GM23248 (cell line): ENCODE measurements around the gene FARP1. TPM values are rescaled to one million over a fixed set of nuclear protein-coding genes. Genes with fewer than 3 reads are reported as not detected.

Source experiments
- DNase-seq: peaks from one replicate; pipeline ENCODE4 v3.0.0-alpha.2; 2015
- H2AFZ ChIP-seq: fragments of 200-600 bp; sonication (generic); 2 replicates; pipeline ENCODE4 v1.6.1; 2016; ENCODE audit warnings: antibody characterized with exemption
- H3F3A ChIP-seq: fragments of 200-600 bp; sonication (generic); 2 replicates; pipeline ENCODE4 v1.6.1; 2016; ENCODE audit warnings: mild to moderate bottlenecking, antibody characterized with exemption, mixed run types; ENCODE audit not compliant: insufficient read depth
- H3K27ac ChIP-seq: fragments of 200-600 bp; sonication (generic); 2 replicates; pipeline ENCODE4 v1.5.1; 2016; ENCODE audit warnings: mild to moderate bottlenecking
- H3K27me3 ChIP-seq: fragments of 200-600 bp; sonication (generic); replicated peaks from 2 replicates; pipeline ENCODE4 v1.6.1; 2016; ENCODE audit warnings: mild to moderate bottlenecking; ENCODE audit not compliant: insufficient read depth
- H3K36me3 ChIP-seq: fragments of 200-600 bp; sonication (generic); 2 replicates; pipeline ENCODE4 v1.6.1; 2016; ENCODE audit warnings: low read depth, mild to moderate bottlenecking
- H3K4me1 ChIP-seq: fragments of 200-600 bp; sonication (generic); 2 replicates; pipeline ENCODE4 v1.6.1; 2016; ENCODE audit warnings: mild to moderate bottlenecking; ENCODE audit not compliant: insufficient read depth
- H3K4me2 ChIP-seq: fragments of 200-600 bp; sonication (generic); one replicate; pipeline ENCODE4 v1.6.1; 2016; ENCODE audit warnings: mild to moderate bottlenecking; ENCODE audit not compliant: unreplicated experiment
- H3K4me3 ChIP-seq: fragments of 200-600 bp; sonication (generic); 2 replicates; pipeline ENCODE4 v1.5.1; 2016; ENCODE audit warnings: mild to moderate bottlenecking
- H3K79me2 ChIP-seq: fragments of 200-600 bp; sonication (generic); 2 replicates; pipeline ENCODE4 v1.6.1; 2016; ENCODE audit warnings: mild to moderate bottlenecking; ENCODE audit not compliant: insufficient read depth
- H3K9ac ChIP-seq: fragments of 200-600 bp; sonication (generic); 2 replicates; pipeline ENCODE4 v1.6.1; 2016; ENCODE audit warnings: mild to moderate bottlenecking
- H3K9me2 ChIP-seq: fragments of 200-600 bp; sonication (generic); 2 replicates; pipeline ENCODE4 v1.6.1; 2016; ENCODE audit warnings: mixed run types, mild to moderate bottlenecking, moderate library complexity; ENCODE audit not compliant: insufficient read depth
- H3K9me3 ChIP-seq: fragments of 200-600 bp; sonication (generic); one replicate; pipeline ENCODE4 v1.6.1; 2017; ENCODE audit warnings: low read depth
- H4K20me1 ChIP-seq: fragments of 200-600 bp; sonication (generic); 2 replicates; pipeline ENCODE4 v1.6.0; 2016; ENCODE audit not compliant: insufficient read depth
- EZH2 ChIP-seq: fragments of 200-600 bp; sonication (generic); IDR thresholded peaks from 2 replicates; pipeline ENCODE4 v1.6.1; 2018; ENCODE audit warnings: antibody characterized with exemption, mild to moderate bottlenecking; ENCODE audit not compliant: insufficient read depth, poor library complexity, severe bottlenecking
- EZH2phosphoT487 ChIP-seq: fragments of 200-600 bp; sonication (generic); IDR thresholded peaks from 2 replicates; pipeline ENCODE4 v1.6.1; 2018; ENCODE audit warnings: antibody characterized with exemption, moderate library complexity, mild to moderate bottlenecking, low read depth; ENCODE audit not compliant: insufficient read depth
- WGBS, 2 experiments: methylation state at CpG; one replicate each; pipeline ENCODE4 v1.1.6; 2015 to 2017; ENCODE audit warnings: low lambda C conversion rate in 2 of 2, low coverage in 1 of 2; ENCODE audit errors: missing lambda C conversion rate in 2 of 2; 5-methylcytosine and 5-hydroxymethylcytosine counted together
- in situ Hi-C: fragments of 300-500 bp; cut with MboI; formaldehyde crosslinking; loops from 2 replicates; pipeline ENCODE4 v1.15.0; 2020
- polyA plus RNA-seq: library from polyadenylated mRNA; unstranded; fragments of >200 nt; fragmentation: Nextera tagmentation; extraction: Ambion mirVana; gene quantifications from 2 replicates; pipeline ENCODE4 v1.2.1, GENCODE V29; 2016
- total RNA-seq: library from RNA; depleted of rRNA; stranded (reverse); fragments of >200 nt; shearing (Covaris generic); gene quantifications from 2 replicates; pipeline ENCODE4 v1.2.3, GENCODE V29; 2014

Gene FARP1
- total and polyA plus RNA-seq, 2 experiments from 2014 or later, result 53.7 to 56.6 TPM

DNA sequence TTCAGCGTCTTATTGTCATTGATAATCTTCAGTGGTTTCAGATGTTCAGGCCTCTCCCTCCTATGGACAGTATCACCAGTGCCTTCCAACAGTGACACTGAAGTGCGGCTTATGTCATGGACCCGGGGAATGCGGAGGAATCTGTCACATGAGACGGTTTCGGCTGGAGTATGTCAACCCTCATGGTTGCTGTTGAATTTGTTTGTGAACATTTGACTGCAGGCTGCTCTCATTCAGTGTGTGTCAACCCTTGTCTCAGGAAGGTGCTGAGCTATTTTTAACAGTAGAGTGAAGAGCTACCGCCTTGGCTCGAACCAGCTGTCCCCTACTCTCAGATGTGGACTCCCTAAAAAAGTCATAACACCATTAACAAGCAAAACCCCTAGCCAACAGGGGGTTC lies 173.0 kb downstream of the FARP1 start:
- H3K4me2 ChIP-seq, result no peak overlapping the region
- TF ChIP-seq EZH2phosphoT487 (no peak), EZH2 (no peak)
- H3F3A ChIP-seq, result no peaks in the 10 kb centered on the region
- H3K27ac ChIP-seq, result no peak overlapping the region
- no peaks in the 10 kb centered on the region for H3K36me3 ChIP-seq
- no peak for DNase-seq
- no peaks in the 10 kb centered on the region for H4K20me1 ChIP-seq
- in situ Hi-C loops, result no loop called here
- no peaks in the 10 kb centered on the region for H3K9me3 ChIP-seq
- no peak overlapping the region for H3K9ac ChIP-seq
- no peak overlapping the region for H3K4me3 ChIP-seq
- H3K4me1 ChIP-seq, result no peaks in the 10 kb centered on the region
- peaks cover 56% of the 10 kb centered on the region for H3K79me2 ChIP-seq
- WGBS, 2 experiments, result 78 to 79% methylated on average over 8 of the region's 8 CpGs
- H3K27me3 ChIP-seq, result no peaks in the 10 kb centered on the region
- H3K9me2 ChIP-seq, result no peaks in the 10 kb centered on the region
- H2AFZ ChIP-seq, result no peak overlapping the region

DNA sequence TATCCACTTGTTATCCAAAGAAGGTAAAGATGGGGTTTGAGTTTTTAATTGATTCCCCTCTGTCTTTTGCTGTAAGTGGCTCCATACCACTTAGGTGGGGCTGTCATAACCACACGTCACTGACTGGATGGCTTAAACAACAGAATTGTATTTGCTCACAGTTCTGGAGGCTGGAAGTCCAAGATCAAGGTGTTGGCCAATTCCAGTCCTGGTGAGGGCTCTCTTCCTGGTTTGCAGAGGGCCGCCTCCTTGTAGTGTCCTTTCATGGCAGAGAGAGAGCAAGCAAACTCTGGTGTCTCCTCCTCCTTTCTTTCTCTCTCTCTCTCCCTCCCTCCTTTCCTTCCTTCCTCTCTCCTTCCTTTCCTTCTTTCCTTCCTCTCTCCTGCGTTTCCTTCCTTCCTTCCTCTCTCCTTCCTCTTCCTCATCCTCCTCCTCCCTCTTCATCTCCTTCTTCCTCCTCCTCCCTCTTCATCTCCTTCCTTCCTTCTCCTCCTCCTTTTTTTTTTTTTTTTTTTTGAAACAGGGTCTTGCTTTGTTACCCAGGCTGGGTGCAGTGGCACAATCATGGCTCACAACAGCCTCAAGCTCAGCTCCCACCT lies 174.8 kb downstream of the FARP1 start:
- Histone ChIP-seq H3K4me3 (no peak overlapping the region), H4K20me1 (no peaks in the 10 kb centered on the region), H3K36me3 (no peaks in the 10 kb centered on the region), H3K9ac (no peak overlapping the region), H3K4me2 (no peak overlapping the region), H3K27ac (no peak overlapping the region), H2AFZ (no peak overlapping the region), H3K27me3 (no peaks in the 10 kb centered on the region), H3F3A (no peaks in the 10 kb centered on the region), H3K9me2 (no peaks in the 10 kb centered on the region), H3K9me3 (no peaks in the 10 kb centered on the region), H3K79me2 (peaks cover 66% of the 10 kb centered on the region), H3K4me1 (no peaks in the 10 kb centered on the region)
- 99 to 100% methylated on average over 3 of the region's 3 CpGs for WGBS, 2 experiments
- DNase-seq, result no peak
- in situ Hi-C loops, result no loop called here
- TF ChIP-seq EZH2, result no peak
- no peak for TF ChIP-seq EZH2phosphoT487

DNA sequence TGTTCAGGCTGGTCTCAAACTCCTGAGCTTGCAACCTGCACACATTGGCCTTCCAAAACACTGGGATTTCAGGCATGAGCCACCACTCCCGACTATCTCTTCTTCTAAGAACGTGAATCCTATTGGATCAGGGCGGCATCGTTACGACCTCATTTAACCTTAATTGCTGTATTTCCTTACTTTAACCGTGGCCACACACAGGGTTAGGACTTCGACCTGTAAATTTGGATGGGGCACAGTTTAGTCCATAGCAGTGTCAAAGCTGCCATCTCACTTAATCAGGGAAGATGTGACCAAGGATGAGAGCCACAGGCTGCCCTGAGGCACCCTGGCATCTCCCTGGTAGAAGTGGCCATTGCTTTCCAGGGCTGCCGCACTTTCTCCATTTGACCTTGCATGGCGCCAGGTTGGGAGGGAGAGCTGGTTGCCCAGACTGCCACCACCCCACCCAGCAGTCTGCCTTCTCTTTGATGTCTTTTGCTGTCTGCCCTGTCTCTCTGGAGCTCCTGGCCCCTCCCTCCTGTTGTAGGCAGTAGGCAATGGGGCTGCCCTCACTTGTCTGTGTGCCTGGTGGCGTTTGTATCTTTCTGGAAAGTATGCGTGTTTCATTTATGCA lies 175.5 kb downstream of the FARP1 start:
- H3K27ac ChIP-seq, result no peak overlapping the region
- no peaks in the 10 kb centered on the region for H3K36me3 ChIP-seq
- no peak overlapping the region for H3K4me3 ChIP-seq
- 96 to 97% methylated on average over 11 of the region's 11 CpGs for WGBS, 2 experiments
- H2AFZ ChIP-seq, result no peak overlapping the region
- no peaks in the 10 kb centered on the region for H3K9me3 ChIP-seq
- in situ Hi-C loops, result no loop called here
- DNase-seq, result no peak
- no peaks in the 10 kb centered on the region for H3K4me1 ChIP-seq
- no peaks in the 10 kb centered on the region for H3K9me2 ChIP-seq
- H4K20me1 ChIP-seq, result no peaks in the 10 kb centered on the region
- TF ChIP-seq EZH2phosphoT487, result no peak
- TF ChIP-seq EZH2, result no peak
- peaks cover 73% of the 10 kb centered on the region for H3K79me2 ChIP-seq
- H3K9ac ChIP-seq, result no peak overlapping the region
- H3K27me3 ChIP-seq, result no peaks in the 10 kb centered on the region
- H3K4me2 ChIP-seq, result no peak overlapping the region
- H3F3A ChIP-seq, result no peaks in the 10 kb centered on the region

DNA sequence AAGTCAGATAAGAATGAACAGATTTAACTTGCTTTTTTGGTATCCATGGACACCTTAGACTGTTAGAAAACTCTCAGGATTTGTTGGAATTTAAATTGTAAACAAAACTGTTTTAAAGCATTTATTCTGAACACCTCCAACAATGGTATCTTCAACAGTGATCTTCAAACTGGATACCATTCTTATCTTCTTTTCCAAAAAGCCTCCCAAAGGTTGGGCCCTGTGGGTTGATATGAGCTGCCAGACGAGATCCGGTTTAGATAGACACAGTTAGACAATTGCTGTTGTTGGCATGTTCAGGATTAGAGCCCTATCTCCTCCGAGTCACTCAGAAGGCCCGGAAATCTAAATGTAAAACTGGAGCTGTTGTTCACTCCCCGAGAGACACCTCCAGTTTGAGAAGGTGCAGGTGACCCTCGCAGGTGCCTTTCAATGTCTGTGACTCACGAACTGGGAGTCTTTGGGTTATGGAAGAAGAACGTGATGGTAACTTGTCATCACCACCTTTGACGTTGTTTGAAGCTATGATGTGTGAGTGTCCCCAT lies 177.7 kb downstream of the FARP1 start:
- WGBS, 2 experiments, result 96 to 98% methylated on average over 8 to 9 of the region's 9 CpGs

More for the DNA sequence above, 177.7 kb downstream of the FARP1 start:
- no peaks in the 10 kb centered on the region for H4K20me1 ChIP-seq
- H3K36me3 ChIP-seq, result no peaks in the 10 kb centered on the region
- TF ChIP-seq EZH2phosphoT487 (no peak), EZH2 (no peak)
- in situ Hi-C loops, result no loop called here
- H3K27ac ChIP-seq, result no peak overlapping the region
- no peaks in the 10 kb centered on the region for H3K27me3 ChIP-seq
- no peak overlapping the region for H3K9ac ChIP-seq
- no peaks in the 10 kb centered on the region for H3K9me3 ChIP-seq
- H3K9me2 ChIP-seq, result no peaks in the 10 kb centered on the region
- H3K4me1 ChIP-seq, result peaks cover 11% of the 10 kb centered on the region; the same call in 1 of the 2 replicates
- H3K79me2 ChIP-seq, result peaks cover 81% of the 10 kb centered on the region
- H3K4me3 ChIP-seq, result no peak overlapping the region
- peaks cover 4% of the 10 kb centered on the region; the same call in 1 of the 2 replicates for H3F3A ChIP-seq
- H2AFZ ChIP-seq, result no peak overlapping the region
- H3K4me2 ChIP-seq, result no peak overlapping the region
- DNase-seq, result no peak
